GM10266 (cell line): Measurements from ENCODE around the gene UNC5A.

ENCODE experiments used
- DNase-seq: peaks from one replicate; pipeline ENCODE4 v3.0.0; 2012; ENCODE audit errors: extremely low spot score
- CTCF ChIP-seq: IDR thresholded peaks from 2 replicates; pipeline ENCODE4 v1.5.1; 2012; ENCODE audit warnings: mild to moderate bottlenecking, low read depth; ENCODE audit not compliant: control insufficient read depth, insufficient read depth; ENCODE audit errors: missing control alignments

Gene UNC5A

DNA sequence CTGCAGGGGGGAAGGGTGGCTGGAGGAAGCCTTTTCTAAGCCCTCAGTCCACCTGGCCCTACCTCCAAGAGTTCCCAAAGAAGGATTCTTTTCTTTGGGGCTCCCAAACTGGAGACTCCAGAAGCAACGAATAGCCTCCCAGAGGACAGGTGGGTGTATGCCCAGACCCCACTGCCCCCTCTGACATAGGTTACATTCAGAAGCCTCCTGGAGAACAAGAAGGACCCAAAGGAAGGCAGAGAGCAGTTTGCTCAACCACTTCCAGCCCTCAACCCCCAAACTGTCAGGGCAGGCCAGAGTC is 78.5 kb downstream of the UNC5A start:
- TF ChIP-seq CTCF, result no peak

DNA sequence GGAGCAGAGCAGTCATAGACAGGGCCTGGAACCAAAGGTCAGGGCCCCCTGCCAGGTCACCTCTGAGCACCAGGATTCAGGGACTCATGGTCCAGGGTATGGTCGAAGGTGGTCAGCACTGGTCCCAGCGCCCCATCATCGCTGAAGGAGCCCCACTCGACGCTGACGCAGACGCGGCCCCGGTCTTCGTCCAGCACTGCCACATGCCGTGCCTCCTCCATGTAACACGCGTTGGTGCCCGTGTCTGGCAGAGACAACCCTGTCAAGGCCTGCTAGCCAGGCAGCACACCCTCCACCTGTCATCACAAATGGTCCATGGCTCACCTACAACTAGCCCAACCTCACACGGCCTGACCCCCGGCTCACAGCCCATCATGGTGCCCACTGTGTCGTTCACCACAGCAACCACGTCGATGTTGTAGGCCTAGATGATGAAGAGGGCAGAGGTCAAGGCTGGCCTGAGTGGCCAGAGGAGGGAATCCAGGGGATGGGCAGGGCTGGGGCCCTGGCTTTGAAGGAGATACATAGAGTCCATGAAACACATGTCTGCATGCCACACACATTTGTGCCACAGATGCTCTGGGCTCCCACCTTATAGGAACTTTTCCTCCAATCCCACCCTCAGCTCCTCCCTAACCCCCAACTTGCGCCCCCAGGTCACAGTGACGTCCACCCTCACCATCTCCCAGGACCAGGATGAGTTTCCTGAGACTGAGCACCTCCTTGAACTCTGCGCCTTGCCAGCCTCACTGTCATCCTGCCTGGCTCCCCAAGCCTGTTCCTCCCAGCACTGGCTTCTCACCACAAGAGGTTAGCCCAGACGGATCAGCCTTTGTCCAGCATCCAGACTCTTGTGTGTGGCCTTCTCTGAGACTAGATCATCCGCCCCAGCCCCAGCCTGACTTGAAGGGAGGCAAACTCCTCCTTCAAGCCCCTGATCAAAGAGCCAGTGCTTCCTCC is 79.2 kb downstream of the UNC5A start:
- no peak for TF ChIP-seq CTCF
- DNase-seq, result no peak

More for the DNA sequence above, 78.5 kb downstream of the UNC5A start:
- no peak for DNase-seq

DNA sequence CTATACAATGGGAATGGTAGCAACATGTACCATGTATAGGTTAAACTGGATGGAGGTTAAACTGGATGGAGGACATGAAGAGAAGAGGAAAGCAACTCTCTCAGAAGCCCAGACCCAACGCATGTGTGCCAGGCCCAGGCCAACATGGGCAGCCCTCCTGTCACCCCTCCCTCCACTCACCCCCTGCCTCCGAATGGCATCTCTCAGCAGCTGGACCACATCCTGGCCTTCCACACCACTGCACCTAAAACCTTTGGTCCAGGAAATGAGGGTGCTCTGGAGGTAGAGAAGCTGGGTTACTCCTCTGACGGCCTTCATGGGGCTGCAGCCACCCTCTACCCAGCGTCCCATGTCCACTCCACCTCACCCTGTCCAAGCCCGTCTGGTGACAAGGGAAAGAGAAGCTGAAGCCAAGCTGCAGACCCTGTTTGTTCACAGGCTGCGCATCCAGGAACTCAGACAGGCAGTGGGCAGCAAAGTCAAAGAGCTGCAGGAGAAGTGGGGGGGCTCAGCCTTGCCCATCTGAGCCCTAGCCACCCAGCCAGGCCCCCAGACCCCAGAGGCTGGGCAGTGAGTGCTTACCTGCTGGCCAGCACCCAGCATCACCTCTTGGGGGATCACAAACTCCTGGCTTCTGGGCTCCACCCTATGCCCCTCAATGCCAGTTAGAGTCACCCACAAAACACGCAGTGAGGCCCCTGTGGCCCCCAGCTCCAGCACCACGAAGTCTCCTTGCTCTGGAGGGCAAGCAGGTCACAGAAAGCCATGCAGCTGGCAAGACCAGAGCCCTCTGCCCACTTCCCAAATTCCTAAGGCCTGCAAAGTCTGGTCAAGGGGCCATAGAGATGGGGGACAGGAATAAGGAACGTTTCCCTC is 80.3 kb downstream of the UNC5A start:
- DNase-seq, result no peak
- TF ChIP-seq CTCF, result no peak

- DNase-seq, result no peak
- TF ChIP-seq CTCF, result no peak
These were observed 81.1 kb downstream of the UNC5A start for GRCh38 chr5:176891331-176891958.

- DNase-seq, result no peak
- no peak for TF ChIP-seq CTCF
These were observed 82.3 kb downstream of the UNC5A start for GRCh38 chr5:176892663-176893062.

- no peak for DNase-seq
- TF ChIP-seq CTCF, result no peak
These were observed 83.9 kb downstream of the UNC5A start for GRCh38 chr5:176894298-176894697.
